K562 (cell line): ENCODE data around the gene ADD2. TPM values are rescaled to one million over a fixed set of nuclear protein-coding genes. Genes with fewer than 3 reads are reported as not detected.

Experiments
- ATAC-seq: fragments of 200-7000 bp; cut with Tn5 transposase; 3 replicates; pipeline ENCODE4 v1.9.1; 2020; ENCODE audit warnings: moderate library complexity
- BruUV-seq: library from RNA; stranded (reverse); fragments of 400-500 nt; replicated peaks from 2 replicates; lab custom pipeline; 2021; lab: Mats Ljungman, UMichigan
- CTCF ChIA-PET: fragments of 300-600 bp; formaldehyde crosslinking; extraction: SDS; loops from one replicate; lab custom pipeline; 2021; ENCODE audit warnings: low intra/inter-chr PET ratio; lab: Yijun Ruan, JAX
- POLR2A ChIA-PET: fragments of 300-600, 350-650 bp; sonication (Branson Sonifier 250); formaldehyde crosslinking; extraction: SDS; loops from one replicate; lab custom pipeline; 2021; ENCODE audit warnings: antibody characterized with exemption, inconsistent platforms; lab: Yijun Ruan, JAX
- DNase-seq, 4 experiments: peaks; one replicate each; pipeline versions ENCODE4 v3.0.0 to v3.0.0-alpha.2; 2011 to 2018; ENCODE audit warnings: low spot score in 3 of 4, mixed read lengths in 3 of 4; ENCODE audit errors: extremely low read depth in 1 of 4
- FAIRE-seq: peaks from 2 replicates; lab custom pipeline; 2011; peaks lifted over from hg19 to GRCh38; lab: Jason Lieb, UNC
- H2AFZ ChIP-seq: 2 replicates; pipeline ENCODE4 v1.6.0; 2011; ENCODE audit warnings: low read depth, low read length, control low read depth, inconsistent platforms
- H3K27ac ChIP-seq: fragments of 200-600 bp; 3 replicates; pipeline ENCODE4 v1.8.0; 2011; ENCODE audit warnings: low read depth, mild to moderate bottlenecking, control low read depth, inconsistent platforms, low read length, moderate library complexity, mixed read lengths; ENCODE audit errors: extremely low read depth
- H3K27me3 ChIP-seq, 2 experiments: fragments of 300-600 bp in 1 of 2; 2 replicates in 1 of 2; 3 replicates in 1 of 2; pipeline versions ENCODE4 v1.6.0 to v1.8.0; 2011; ENCODE audit warnings: inconsistent platforms in 2 of 2, low read length in 2 of 2, mild to moderate bottlenecking in 1 of 2, mixed read lengths in 1 of 2, moderate library complexity in 1 of 2; ENCODE audit not compliant: control insufficient read depth in 2 of 2, insufficient read depth in 2 of 2
- H3K36me3 ChIP-seq: fragments of 300-600 bp; 3 replicates; pipeline ENCODE4 v1.8.0; 2011; ENCODE audit warnings: mild to moderate bottlenecking, low read length, inconsistent platforms; ENCODE audit not compliant: control insufficient read depth, insufficient read depth
- H3K4me1 ChIP-seq, 2 experiments: fragments of 200-600 bp in 1 of 2; replicated peaks in 1 of 2; 2 replicates in 1 of 2; 3 replicates in 1 of 2; pipeline versions ENCODE4 v1.5.1 to v1.8.0; 2011; ENCODE audit warnings: inconsistent platforms in 2 of 2, low read length in 2 of 2, mild to moderate bottlenecking in 1 of 2, mixed read lengths in 1 of 2, moderate library complexity in 1 of 2; ENCODE audit not compliant: control insufficient read depth in 2 of 2, insufficient read depth in 2 of 2
- H3K4me2 ChIP-seq: 2 replicates; pipeline ENCODE4 v1.6.1; 2011; ENCODE audit warnings: low read length, control low read depth, inconsistent platforms, mixed read lengths; ENCODE audit not compliant: insufficient read depth
- H3K4me3 ChIP-seq: fragments of 200-600 bp; sonication (generic), shearing (Covaris generic); 2 replicates; pipeline ENCODE4 v1.5.1; 2016; ENCODE audit warnings: control low read depth, inconsistent platforms
- H3K79me2 ChIP-seq: fragments of 200-600 bp; 3 replicates; pipeline ENCODE4 v1.8.0; 2011; ENCODE audit warnings: low read length, inconsistent platforms; ENCODE audit not compliant: control insufficient read depth, insufficient read depth
- H3K9ac ChIP-seq, 2 experiments: 2 replicates each; pipeline versions ENCODE4 v1.6.0 to v1.6.1; 2011; ENCODE audit warnings: low read depth in 2 of 2, low read length in 2 of 2, control low read depth in 1 of 2, inconsistent platforms in 1 of 2, mild to moderate bottlenecking in 1 of 2, mixed read lengths in 1 of 2; ENCODE audit not compliant: insufficient read depth in 1 of 2
- H3K9me1 ChIP-seq: one replicate; pipeline ENCODE4 v1.6.0; 2011; ENCODE audit warnings: inconsistent platforms, mild to moderate bottlenecking, low read length, moderate library complexity; ENCODE audit not compliant: control insufficient read depth, insufficient read depth
- H3K9me3 ChIP-seq: replicated peaks from 2 replicates; pipeline ENCODE4 v1.5.1; 2011; ENCODE audit warnings: low read depth, low read length, inconsistent platforms; ENCODE audit not compliant: control insufficient read depth, insufficient read depth
- H4K20me1 ChIP-seq: replicated peaks from 2 replicates; pipeline ENCODE4 v1.6.1; 2011; ENCODE audit warnings: low read length, inconsistent platforms, mixed read lengths; ENCODE audit not compliant: control insufficient read depth, insufficient read depth
- CBX1 ChIP-seq: sonication (generic); IDR thresholded peaks from 2 replicates; pipeline ENCODE4 v1.6.1; 2016; ENCODE audit warnings: antibody characterized with exemption, low read depth, mild to moderate bottlenecking
- CHCHD3 ChIP-seq: fragments of 250-450 bp; sonication (Bioruptor Pico); IDR thresholded peaks from 2 replicates; pipeline ENCODE4 v2.1.2; 2022; ENCODE audit warnings: mild to moderate bottlenecking
- HDAC3 ChIP-seq: fragments of 450-650 bp; IDR thresholded peaks from 2 replicates; pipeline ENCODE4 v1.6.1; 2018; ENCODE audit warnings: borderline replicate concordance, mild to moderate bottlenecking, moderate library complexity; ENCODE audit not compliant: partially characterized antibody
- HNRNPH1 ChIP-seq: fragments of 200-400 bp; formaldehyde crosslinking; optimal IDR thresholded peaks from 2 replicates; pipeline ENCODE3; 2017; ENCODE audit warnings: low read depth, mild to moderate bottlenecking, low read length, moderate library complexity
- MTA2 ChIP-seq: fragments of 450-650 bp; IDR thresholded peaks from 2 replicates; pipeline ENCODE4 v1.6.1; 2016; ENCODE audit warnings: low read depth
- PYGO2 ChIP-seq: fragments of 450-650 bp; IDR thresholded peaks from 2 replicates; pipeline ENCODE4 v1.6.1; 2016; ENCODE audit warnings: mild to moderate bottlenecking, missing genetic modification characterization, moderate library complexity, missing compliant biosample characterization
- TOE1 ChIP-seq, 2 experiments: fragments of 450-650 bp in 1 of 2; sonication (generic) in 1 of 2; formaldehyde crosslinking in 1 of 2; IDR thresholded peaks; 2 replicates each; pipeline versions ENCODE4 v1.7.1 to v1.8.0; 2016 to 2022; ENCODE audit warnings: borderline replicate concordance in 2 of 2, mild to moderate bottlenecking in 2 of 2, antibody characterized with exemption in 1 of 2, inconsistent platforms in 1 of 2, low read depth in 1 of 2, missing genetic modification reagents in 1 of 2, moderate library complexity in 1 of 2
- TRIM24 ChIP-seq, 2 experiments: fragments of 450-650 bp; IDR thresholded peaks; 2 replicates each; pipeline ENCODE4 v1.6.1; 2016
- ZNF217 ChIP-seq: sonication (generic); formaldehyde crosslinking; IDR thresholded peaks from 2 replicates; pipeline ENCODE4 v1.8.0; 2022; ENCODE audit warnings: mild to moderate bottlenecking, missing genetic modification reagents
- ZNF316 ChIP-seq: fragments of 450-650 bp; IDR thresholded peaks from 2 replicates; pipeline ENCODE4 v1.6.1; 2016
- ZNF384 ChIP-seq: IDR thresholded peaks from 2 replicates; pipeline ENCODE4 v1.6.1; 2012; ENCODE audit warnings: low read depth, low read length, improper control_type of control experiment
- ZNF551 ChIP-seq: fragments of 250-450 bp; sonication (Bioruptor Pico); IDR thresholded peaks from 2 replicates; pipeline ENCODE4 v1.5.0; 2021; ENCODE audit warnings: mild to moderate bottlenecking, moderate library complexity
- ZNF699 ChIP-seq: fragments of 250-450 bp; sonication (Bioruptor Pico); IDR thresholded peaks from 2 replicates; pipeline ENCODE4 v1.8.0; 2021; ENCODE audit warnings: mild to moderate bottlenecking, moderate library complexity; ENCODE audit not compliant: insufficient replicate concordance
- ZSCAN32 ChIP-seq: fragments of 450-650 bp; formaldehyde crosslinking; IDR thresholded peaks from 2 replicates; pipeline ENCODE4 v1.4.0; 2020; ENCODE audit warnings: mild to moderate bottlenecking, moderate library complexity
- WGBS: fragments of 100-300 bp; shearing (Covaris generic); methylation state at CpG from one replicate; pipeline ENCODE4 v1.1.6; 2016; ENCODE audit warnings: low coverage, mixed read lengths; ENCODE audit not compliant: insufficient coverage; ENCODE audit errors: missing lambda C conversion rate; 5-methylcytosine and 5-hydroxymethylcytosine counted together
- in situ Hi-C: fragments of 300-500 bp; cut with MboI; formaldehyde crosslinking; loops from 4 replicates; pipeline ENCODE4 v1.15.0; 2018; ENCODE audit warnings: inconsistent platforms, mixed read lengths
- intact Hi-C: fragments of 100-400 bp; cut with micrococcal nuclease; formaldehyde crosslinking; loops from 2 replicates; pipeline ENCODE4 v1.14.2; 2022
- polyA plus RNA-seq, 8 experiments: library from polyadenylated mRNA; depleted of rRNA in 4 of 8; stranded (reverse) in 5 of 8; unstranded in 3 of 8; fragments of >200 nt; fragmentation: Nextera tagmentation in 2 of 8; fragmentation: Illumina TruSeq in 1 of 8; extraction: Ambion mirVana in 2 of 8; extraction: Trizol in 1 of 8; gene quantifications; 2 replicates each; pipeline versions ENCODE4 v1.2.1 to v1.2.3, GENCODE V29; 2011 to 2014; ENCODE audit warnings: inconsistent platforms in 1 of 8, missing spikeins in 1 of 8
- total RNA-seq, 7 experiments: library from RNA; depleted of rRNA in 6 of 7; stranded (reverse); fragments of >200 nt in 6 of 7; fragmentation: Illumina TruSeq in 2 of 7; extraction: Trizol in 2 of 7; gene quantifications; 2 replicates each; pipeline versions ENCODE4 v1.2.1 to v1.2.3, GENCODE V29; 2011 to 2021; ENCODE audit warnings: low replicate concordance in 1 of 7
- TF ChIP-seq, protein P1 (sequence below): sonication (generic); formaldehyde crosslinking; IDR thresholded peaks from 2 replicates; pipeline ENCODE4 v1.8.1; 2022; ENCODE audit warnings: missing genetic modification reagents
- TF ChIP-seq, protein P2 (sequence below): sonication (generic); formaldehyde crosslinking; IDR thresholded peaks from 2 replicates; pipeline ENCODE4 v1.8.0; 2023; ENCODE audit warnings: missing genetic modification reagents, mild to moderate bottlenecking, borderline replicate concordance

ADD2 gene
- total and polyA plus RNA-seq, 9 of the 15 experiments (the other 6 are each of a cell fraction or from before 2014, with no cell fraction given): 3.5 to 63.0 (median 36.2) TPM

DNA sequence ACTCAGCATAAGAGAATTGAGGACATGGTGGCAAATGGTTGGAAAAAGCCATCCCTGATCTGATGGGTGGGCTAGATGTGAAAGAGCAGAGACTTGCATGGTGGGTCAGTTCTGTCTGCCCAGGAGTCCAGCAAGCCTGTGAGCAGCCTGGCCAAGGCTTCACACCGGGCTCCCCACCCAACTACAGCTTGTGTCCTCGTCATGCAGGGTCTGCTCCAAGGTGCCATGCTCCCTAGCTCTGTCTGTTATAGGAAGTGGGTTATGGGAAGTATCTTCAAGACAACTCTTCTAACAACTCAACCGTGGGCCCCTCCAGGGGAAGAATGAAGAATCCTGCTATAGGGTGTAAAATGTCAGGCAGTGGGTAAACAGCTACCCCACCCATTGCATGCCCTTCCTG is 97.4 kb downstream of the ADD2 start:
- CTCF ChIA-PET: no interaction called here
- no peaks in the 10 kb centered on the region for H3K27me3 ChIP-seq
- no peaks in the 10 kb centered on the region for H3K9me3 ChIP-seq
- no peak overlapping the region for H2AFZ ChIP-seq
- H3K4me2 ChIP-seq: no peak overlapping the region
- H4K20me1 ChIP-seq: no peaks in the 10 kb centered on the region
- no peaks in the 10 kb centered on the region for H3K9me1 ChIP-seq
- ATAC-seq: no peak
- intact Hi-C loops (no loop called here), in situ Hi-C loops (no loop called here)
- peaks cover 0 to 3% of the 10 kb centered on the region in 2 experiments; a peak in 2 of 5 replicates for H3K4me1 ChIP-seq
- no peak for DNase-seq
- 64% methylated on average over 3 of the region's 3 CpGs for WGBS
- POLR2A ChIA-PET: interaction anchor here (0.6 to 1.6 kb wide), 3 partner anchors 12 to 123 kb away, joined by 3 to 6 read pairs (median 4); no protein-coding TSS in a partner anchor
- BruUV-seq: no TSS peak
- no peaks in the 10 kb centered on the region for H3K79me2 ChIP-seq
- H3K36me3 ChIP-seq: peaks cover 47% of the 10 kb centered on the region; the same call in 2 of the 3 replicates
- no peak for FAIRE-seq
- H3K9ac ChIP-seq: no peak overlapping the region
- H3K27ac ChIP-seq: no peak overlapping the region
- no peak overlapping the region for H3K4me3 ChIP-seq
- TF ChIP-seq CHCHD3 (CRISPR knock-in tag): no peak
- TF ChIP-seq ZNF316: no peak
- TF ChIP-seq, protein P1, sequence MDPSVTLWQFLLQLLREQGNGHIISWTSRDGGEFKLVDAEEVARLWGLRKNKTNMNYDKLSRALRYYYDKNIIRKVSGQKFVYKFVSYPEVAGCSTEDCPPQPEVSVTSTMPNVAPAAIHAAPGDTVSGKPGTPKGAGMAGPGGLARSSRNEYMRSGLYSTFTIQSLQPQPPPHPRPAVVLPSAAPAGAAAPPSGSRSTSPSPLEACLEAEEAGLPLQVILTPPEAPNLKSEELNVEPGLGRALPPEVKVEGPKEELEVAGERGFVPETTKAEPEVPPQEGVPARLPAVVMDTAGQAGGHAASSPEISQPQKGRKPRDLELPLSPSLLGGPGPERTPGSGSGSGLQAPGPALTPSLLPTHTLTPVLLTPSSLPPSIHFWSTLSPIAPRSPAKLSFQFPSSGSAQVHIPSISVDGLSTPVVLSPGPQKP: no peak
- TF ChIP-seq ZNF217: no peak
- no peak for TF ChIP-seq HDAC3
- no peak for TF ChIP-seq MTA2
- no peak for TF ChIP-seq HNRNPH1
- TF ChIP-seq TOE1 (IDR thresholded peaks at IDR 0.05; ENCODE audit: borderline replicate concordance): no peak; the same call in 1 of the 2 replicates
- TF ChIP-seq TOE1 (CRISPR knock-in tag; IDR thresholded peaks at IDR 0.05; ENCODE audit: borderline replicate concordance, low read depth): no peak
- no peak for TF ChIP-seq CBX1
- TF ChIP-seq TRIM24 (IDR thresholded peaks at IDR 0.05): no peak
- TF ChIP-seq, protein P2, sequence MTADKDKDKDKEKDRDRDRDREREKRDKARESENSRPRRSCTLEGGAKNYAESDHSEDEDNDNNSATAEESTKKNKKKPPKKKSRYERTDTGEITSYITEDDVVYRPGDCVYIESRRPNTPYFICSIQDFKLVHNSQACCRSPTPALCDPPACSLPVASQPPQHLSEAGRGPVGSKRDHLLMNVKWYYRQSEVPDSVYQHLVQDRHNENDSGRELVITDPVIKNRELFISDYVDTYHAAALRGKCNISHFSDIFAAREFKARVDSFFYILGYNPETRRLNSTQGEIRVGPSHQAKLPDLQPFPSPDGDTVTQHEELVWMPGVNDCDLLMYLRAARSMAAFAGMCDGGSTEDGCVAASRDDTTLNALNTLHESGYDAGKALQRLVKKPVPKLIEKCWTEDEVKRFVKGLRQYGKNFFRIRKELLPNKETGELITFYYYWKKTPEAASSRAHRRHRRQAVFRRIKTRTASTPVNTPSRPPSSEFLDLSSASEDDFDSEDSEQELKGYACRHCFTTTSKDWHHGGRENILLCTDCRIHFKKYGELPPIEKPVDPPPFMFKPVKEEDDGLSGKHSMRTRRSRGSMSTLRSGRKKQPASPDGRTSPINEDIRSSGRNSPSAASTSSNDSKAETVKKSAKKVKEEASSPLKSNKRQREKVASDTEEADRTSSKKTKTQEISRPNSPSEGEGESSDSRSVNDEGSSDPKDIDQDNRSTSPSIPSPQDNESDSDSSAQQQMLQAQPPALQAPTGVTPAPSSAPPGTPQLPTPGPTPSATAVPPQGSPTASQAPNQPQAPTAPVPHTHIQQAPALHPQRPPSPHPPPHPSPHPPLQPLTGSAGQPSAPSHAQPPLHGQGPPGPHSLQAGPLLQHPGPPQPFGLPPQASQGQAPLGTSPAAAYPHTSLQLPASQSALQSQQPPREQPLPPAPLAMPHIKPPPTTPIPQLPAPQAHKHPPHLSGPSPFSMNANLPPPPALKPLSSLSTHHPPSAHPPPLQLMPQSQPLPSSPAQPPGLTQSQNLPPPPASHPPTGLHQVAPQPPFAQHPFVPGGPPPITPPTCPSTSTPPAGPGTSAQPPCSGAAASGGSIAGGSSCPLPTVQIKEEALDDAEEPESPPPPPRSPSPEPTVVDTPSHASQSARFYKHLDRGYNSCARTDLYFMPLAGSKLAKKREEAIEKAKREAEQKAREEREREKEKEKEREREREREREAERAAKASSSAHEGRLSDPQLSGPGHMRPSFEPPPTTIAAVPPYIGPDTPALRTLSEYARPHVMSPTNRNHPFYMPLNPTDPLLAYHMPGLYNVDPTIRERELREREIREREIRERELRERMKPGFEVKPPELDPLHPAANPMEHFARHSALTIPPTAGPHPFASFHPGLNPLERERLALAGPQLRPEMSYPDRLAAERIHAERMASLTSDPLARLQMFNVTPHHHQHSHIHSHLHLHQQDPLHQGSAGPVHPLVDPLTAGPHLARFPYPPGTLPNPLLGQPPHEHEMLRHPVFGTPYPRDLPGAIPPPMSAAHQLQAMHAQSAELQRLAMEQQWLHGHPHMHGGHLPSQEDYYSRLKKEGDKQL (CRISPR knock-in tag): no peak
- TF ChIP-seq ZNF384: no peak
- TF ChIP-seq ZSCAN32 (CRISPR knock-in tag): no peak
- no peak for TF ChIP-seq PYGO2
- no peak for TF ChIP-seq ZNF551 (CRISPR knock-in tag)
- no peak for TF ChIP-seq ZNF699 (CRISPR knock-in tag)
